Measurements from ENCODE around the gene TARP.

Gene TARP

GRCh38 chr7:38274927-38275620 is 1.6 kb upstream of the TARP start:
- no peak overlapping the region for H4K8ac ChIP-seq (ENCODE audit: low read depth in 2 of 2, low read length in 2 of 2)
- dilution Hi-C loops (cut with HindIII; ENCODE audit: low sequenced_read_pairs, unreplicated experiment) = no loop called here
- H3K14ac ChIP-seq (replicated peaks; ENCODE audit: low read depth, low read length) = no peak overlapping the region
- H3K27ac ChIP-seq (ENCODE audit: insufficient read depth, low read length) = no peak overlapping the region
- no peak overlapping the region for H3K4me2 ChIP-seq (ENCODE audit: low read depth, low read length)
- no peaks in the 10 kb centered on the region for H4K20me1 ChIP-seq (ENCODE audit: insufficient read depth, low read length)
- BruUV-seq (replicated peaks) = no TSS peak
- no peaks in the 10 kb centered on the region for H3K9me1 ChIP-seq (ENCODE audit: insufficient read depth, low read length)
- no peak overlapping the region for H4K5ac ChIP-seq (ENCODE audit: low read depth, low read length)
- no peak overlapping the region for H3K56ac ChIP-seq (ENCODE audit: extremely low read depth, insufficient read depth, low read length)
- TF ChIP-seq NFE2L2 (IDR thresholded peaks at IDR 0.05; ENCODE audit: low read depth, low read length) (no peak), BHLHE40 (IDR thresholded peaks at IDR 0.05; ENCODE audit: low read depth, low read length) (no peak), CTCF (conservative IDR thresholded peaks at IDR 0.05; ENCODE audit: low read depth, low read length) (no peak), POLR2A (IDR thresholded peaks at IDR 0.05; ENCODE audit: low read depth, low read length) (no peak), SMC3 (IDR thresholded peaks at IDR 0.05; ENCODE audit: low read depth, low read length) (no peak), FOS (IDR thresholded peaks at IDR 0.05; ENCODE audit: low read depth, low read length) (no peak), RCOR1 (IDR thresholded peaks at IDR 0.05; ENCODE audit: insufficient replicate concordance, low read length) (no peak), MAFK (IDR thresholded peaks at IDR 0.05; ENCODE audit: low read depth, low read length) (no peak), MAZ (IDR thresholded peaks at IDR 0.05; ENCODE audit: borderline replicate concordance, low read depth, low read length) (no peak), RFX5 (IDR thresholded peaks at IDR 0.05; ENCODE audit: low read depth, low read length) (no peak), CHD1 (IDR thresholded peaks at IDR 0.05; ENCODE audit: low read depth, low read length) (no peak), RAD21 (IDR thresholded peaks at IDR 0.05; ENCODE audit: low read length) (no peak), MXI1 (IDR thresholded peaks at IDR 0.05; ENCODE audit: borderline replicate concordance, low read depth, low read length) (no peak)
- no peak overlapping the region for H3K4me3 ChIP-seq (ENCODE audit: insufficient read depth, low read depth, low read length)
- no peak overlapping the region for H3K4ac ChIP-seq (ENCODE audit: low read depth, low read length)
- no peak overlapping the region for H2BK5ac ChIP-seq (ENCODE audit: low read depth, low read length, poor library complexity, severe bottlenecking)
- no peaks in the 10 kb centered on the region for H3K4me1 ChIP-seq (ENCODE audit: control insufficient read depth, insufficient read depth, low read length)
- intact Hi-C loops (cut with micrococcal nuclease) = no loop called here
- H2AK9ac ChIP-seq (replicated peaks; ENCODE audit: low read depth, low read length, poor library complexity) = no peak overlapping the region
- no peaks in the 10 kb centered on the region for H3K79me1 ChIP-seq (ENCODE audit: low read depth in 1 of 2, low read length in 2 of 2)
- H2AFZ ChIP-seq (replicated peaks; ENCODE audit: low read length, poor library complexity) = no peak overlapping the region
- no peak overlapping the region for H4K91ac ChIP-seq (ENCODE audit: insufficient read depth, low read depth, low read length)
- H2BK120ac ChIP-seq (ENCODE audit: low read depth, low read length) = no peak overlapping the region
- DNase-seq = no peak
- no peak overlapping the region for H2BK20ac ChIP-seq (ENCODE audit: low read depth, low read length)
- no CpG with 5 or more reads among the region's 3 CpGs for whole genome bisulfite sequencing, 2 experiments (ENCODE audit: extremely low coverage in 2 of 2, insufficient read length in 1 of 2)
- no peak overlapping the region for H2BK15ac ChIP-seq (ENCODE audit: low read depth, low read length)
- no peak for ATAC-seq (ENCODE audit: low read depth)
- POLR2A ChIA-PET (ENCODE audit: unreplicated experiment) = no interaction called here
- no peak overlapping the region for H3K23ac ChIP-seq (ENCODE audit: low read depth, low read length)
- no peak overlapping the region for H3K18ac ChIP-seq (ENCODE audit: low read depth, low read length)
- no peak overlapping the region for H2AK5ac ChIP-seq (ENCODE audit: low read depth, low read length)
- H3K9me3 ChIP-seq (ENCODE audit: control insufficient read depth, insufficient read depth, low read length) = no peaks in the 10 kb centered on the region
- H3K27me3 ChIP-seq (ENCODE audit: control insufficient read depth, insufficient read depth, low read length) = no peaks in the 10 kb centered on the region
- no peak overlapping the region for H3K9ac ChIP-seq (ENCODE audit: low read depth, low read length)
- CTCF ChIA-PET = no interaction called here
- no peaks in the 10 kb centered on the region for H3K36me3 ChIP-seq (ENCODE audit: control insufficient read depth, insufficient read depth, low read length)
- in situ Hi-C loops (cut with MboI; ENCODE audit: low sequenced_read_pairs) = no loop called here
